Astrocyte of the cerebellum (primary cell): ENCODE measurements around the gene MLXIP.

Source experiments
- DNase-seq: peaks from one replicate; pipeline ENCODE4 v3.0.0-alpha.2; 2011; ENCODE audit warnings: low read depth
- H3K4me3 ChIP-seq: 2 replicates; pipeline ENCODE4 v1.5.1; 2011; ENCODE audit warnings: mild to moderate bottlenecking, low read depth, low read length, moderate library complexity
- CTCF ChIP-seq: IDR thresholded peaks from 2 replicates; pipeline ENCODE4 v1.5.1; 2012; ENCODE audit warnings: low read length, low read depth, moderate library complexity, mild to moderate bottlenecking; ENCODE audit errors: missing control alignments
- in situ Hi-C: cut with HindIII; loops from 2 replicates; pipeline ENCODE4 v1.10.0; 2017; ENCODE audit warnings: low sequenced_read_pairs

Gene MLXIP

GRCh38 chr12:122128481-122128880, 49.9 kb downstream of the MLXIP start:
- in situ Hi-C loops, result no loop called here
- H3K4me3 ChIP-seq, result no peak overlapping the region
- DNase-seq, result no peak
- TF ChIP-seq CTCF, result no peak

GRCh38 chr12:122129131-122129530, 50.6 kb downstream of the MLXIP start:
- in situ Hi-C loops, result no loop called here
- no peak for TF ChIP-seq CTCF
- H3K4me3 ChIP-seq, result no peak overlapping the region
- no peak for DNase-seq

GRCh38 chr12:122130150-122130549, 51.6 kb downstream of the MLXIP start:
- TF ChIP-seq CTCF, result no peak
- in situ Hi-C loops, result no loop called here
- H3K4me3 ChIP-seq, result no peak overlapping the region
- DNase-seq, result peak; percentile 26

GRCh38 chr12:122133192-122133950, 54.8 kb downstream of the MLXIP start:
- DNase-seq, result no peak
- in situ Hi-C loops, result no loop called here
- TF ChIP-seq CTCF, result no peak
- no peak overlapping the region for H3K4me3 ChIP-seq

- DNase-seq, result no peak
- in situ Hi-C loops, result no loop called here
- H3K4me3 ChIP-seq, result no peak overlapping the region
- TF ChIP-seq CTCF, result no peak
These were observed 57.0 kb downstream of the MLXIP start for GRCh38 chr12:122135437-122136031.

- in situ Hi-C loops, result no loop called here
- no peak overlapping the region for H3K4me3 ChIP-seq
- TF ChIP-seq CTCF, result peak; percentile 35
- DNase-seq, result no peak
These were observed 58.7 kb downstream of the MLXIP start for GRCh38 chr12:122137229-122137628.
